GM12878 (cell line): ENCODE data around the gene SNAPIN. TPM values are rescaled to one million over a fixed set of nuclear protein-coding genes. Genes with fewer than 3 reads are reported as not detected.

Source experiments
- ATAC-seq: fragments of 200-7000 bp; cut with Tn5 transposase; 3 replicates; pipeline ENCODE4 v1.9.1; 2020; ENCODE audit warnings: mild to moderate bottlenecking, moderate library complexity
- BruUV-seq: library from RNA; stranded (reverse); fragments of 400-500 nt; replicated peaks from 2 replicates; lab custom pipeline; 2021; lab: Mats Ljungman, UMichigan
- CTCF ChIA-PET: fragments of 300-600 bp; sonication (Branson Sonifier 250); formaldehyde crosslinking; extraction: SDS; loops from one replicate; lab custom pipeline; 2021; ENCODE audit warnings: inconsistent platforms; lab: Yijun Ruan, JAX
- POLR2A ChIA-PET: fragments of 350-600 bp; formaldehyde crosslinking; extraction: SDS; loops from one replicate; lab custom pipeline; 2021; ENCODE audit warnings: inconsistent platforms; lab: Charles Lee
- RAD21 ChIA-PET: fragments of 300-600 bp; sonication (Branson Sonifier 250); formaldehyde crosslinking; loops from one replicate; lab custom pipeline; 2023; ENCODE audit warnings: antibody characterized with exemption; ENCODE audit not compliant: unreplicated experiment; lab: Charles Lee
- SMC1A ChIA-PET: fragments of 300-600 bp; sonication (Branson Sonifier 250); formaldehyde crosslinking; loops from one replicate; lab custom pipeline; 2023; ENCODE audit not compliant: unreplicated experiment, uncharacterized antibody; lab: Charles Lee
- DNase-seq: peaks from one replicate; pipeline ENCODE4 v3.0.0-alpha.2; 2011; ENCODE audit warnings: low read depth, low spot score
- FAIRE-seq: peaks from 3 replicates; lab custom pipeline; 2011; peaks lifted over from hg19 to GRCh38; lab: Jason Lieb, UNC
- H2AFZ ChIP-seq: 2 replicates; pipeline ENCODE4 v1.6.0; 2011; ENCODE audit warnings: low read depth, low read length, control low read depth; ENCODE audit not compliant: control insufficient read depth
- H3K27ac ChIP-seq: 2 replicates; pipeline ENCODE4 v1.5.1; 2011; ENCODE audit warnings: control low read depth; ENCODE audit not compliant: control insufficient read depth, insufficient read depth
- H3K27me3 ChIP-seq, 2 experiments: replicated peaks in 1 of 2; 2 replicates each; pipeline versions ENCODE4 v1.6.0 to v1.6.1; 2011; ENCODE audit warnings: low read length in 1 of 2; ENCODE audit not compliant: control insufficient read depth in 2 of 2, insufficient read depth in 2 of 2
- H3K36me3 ChIP-seq, 2 experiments: 2 replicates each; pipeline ENCODE4 v1.5.1; 2011; ENCODE audit warnings: low read length in 1 of 2; ENCODE audit not compliant: control insufficient read depth in 2 of 2, insufficient read depth in 2 of 2
- H3K4me1 ChIP-seq: 2 replicates; pipeline ENCODE4 v1.6.1; 2011; ENCODE audit warnings: mild to moderate bottlenecking, low read length, moderate library complexity, mixed read lengths; ENCODE audit not compliant: control insufficient read depth, insufficient read depth
- H3K4me2 ChIP-seq: 2 replicates; pipeline ENCODE4 v1.6.0; 2011; ENCODE audit warnings: control low read depth; ENCODE audit not compliant: control insufficient read depth, insufficient read depth
- H3K4me3 ChIP-seq: fragments of 200-600 bp; sonication (generic); 2 replicates; pipeline ENCODE4 v1.5.1; 2016
- H3K79me2 ChIP-seq: 2 replicates; pipeline ENCODE4 v1.6.0; 2011; ENCODE audit warnings: low read length; ENCODE audit not compliant: control insufficient read depth, insufficient read depth
- H3K9ac ChIP-seq: 2 replicates; pipeline ENCODE4 v1.8.0; 2011; ENCODE audit warnings: low read length, control low read depth, mixed read lengths; ENCODE audit not compliant: control insufficient read depth, insufficient read depth
- H3K9me3 ChIP-seq: replicated peaks from 3 replicates; pipeline ENCODE4 v1.5.1; 2011; ENCODE audit warnings: mild to moderate bottlenecking, low read length; ENCODE audit not compliant: control insufficient read depth, insufficient read depth
- H4K20me1 ChIP-seq: 2 replicates; pipeline ENCODE4 v1.6.0; 2011; ENCODE audit not compliant: control insufficient read depth, insufficient read depth
- ASH2L ChIP-seq: fragments of 300-600, 200-600 bp; sonication (generic); IDR thresholded peaks from 2 replicates; pipeline ENCODE4 v1.6.1; 2017; ENCODE audit warnings: low read depth, mild to moderate bottlenecking, borderline replicate concordance
- CHD4 ChIP-seq: fragments of 200-600 bp; sonication (generic); IDR thresholded peaks from 2 replicates; pipeline ENCODE4 v1.6.1; 2016; ENCODE audit warnings: mild to moderate bottlenecking
- EGR1 ChIP-seq, 2 experiments: IDR thresholded peaks; 1 replicate in 1 of 2; 2 replicates in 1 of 2; pipeline ENCODE4 v1.6.1; 2011 to 2012; ENCODE audit warnings: low read depth in 2 of 2, low read length in 2 of 2, borderline replicate concordance in 1 of 2, mild to moderate bottlenecking in 1 of 2, moderate library complexity in 1 of 2
- EP300 ChIP-seq, 2 experiments: fragments of 150-350 bp in 1 of 2; IDR thresholded peaks; 2 replicates each; pipeline ENCODE4 v1.6.1; 2011 to 2012; ENCODE audit warnings: low read depth in 2 of 2, low read length in 2 of 2, borderline replicate concordance in 1 of 2, improper control_type of control experiment in 1 of 2, inconsistent platforms in 1 of 2; ENCODE audit not compliant: control insufficient read depth in 1 of 2
- IRF5 ChIP-seq: fragments of 450-650 bp; IDR thresholded peaks from 2 replicates; pipeline ENCODE4 v1.6.1; 2017; ENCODE audit warnings: borderline replicate concordance
- JUNB ChIP-seq: IDR thresholded peaks from 2 replicates; pipeline ENCODE4 v1.6.1; 2016; ENCODE audit warnings: antibody characterized with exemption, mild to moderate bottlenecking
- MAX ChIP-seq: IDR thresholded peaks from 2 replicates; pipeline ENCODE4 v1.6.1; 2012; ENCODE audit warnings: low read depth, low read length, improper control_type of control experiment
- MEF2A ChIP-seq: IDR thresholded peaks from 2 replicates; pipeline ENCODE4 v1.6.1; 2011; ENCODE audit warnings: low read depth, mild to moderate bottlenecking, low read length, moderate library complexity; ENCODE audit not compliant: insufficient read depth
- MEF2B ChIP-seq: fragments of 450-650 bp; IDR thresholded peaks from 2 replicates; pipeline ENCODE4 v1.6.1; 2018; ENCODE audit warnings: mild to moderate bottlenecking, moderate library complexity; ENCODE audit not compliant: partially characterized antibody, poor library complexity, severe bottlenecking
- PBX3 ChIP-seq: IDR thresholded peaks from 2 replicates; pipeline ENCODE4 v1.6.1; 2011; ENCODE audit warnings: mild to moderate bottlenecking, low read depth, low read length, moderate library complexity; ENCODE audit not compliant: insufficient replicate concordance
- SMC3 ChIP-seq: IDR thresholded peaks from 2 replicates; pipeline ENCODE4 v1.6.1; 2011; ENCODE audit warnings: low read length, improper control_type of control experiment, borderline replicate concordance
- TCF12 ChIP-seq: IDR thresholded peaks from 2 replicates; pipeline ENCODE4 v1.6.1; 2011; ENCODE audit warnings: low read depth, mild to moderate bottlenecking, low read length
- TCF3 ChIP-seq: IDR thresholded peaks from 2 replicates; pipeline ENCODE4 v1.6.1; 2012; ENCODE audit warnings: low read depth, mild to moderate bottlenecking, low read length, borderline replicate concordance; ENCODE audit not compliant: insufficient read depth
- YBX1 ChIP-seq: fragments of 450-650 bp; IDR thresholded peaks from 2 replicates; pipeline ENCODE4 v1.6.1; 2016; ENCODE audit warnings: antibody characterized with exemption
- WGBS: methylation state at CpG from one replicate; pipeline ENCODE4 v1.1.6; 2016; ENCODE audit warnings: low lambda C conversion rate; ENCODE audit not compliant: insufficient replicate concordance, insufficient coverage; ENCODE audit errors: missing lambda C conversion rate; 5-methylcytosine and 5-hydroxymethylcytosine counted together
- in situ Hi-C: fragments of 300-500 bp; cut with MboI; formaldehyde crosslinking; loops from 9 replicates; pipeline ENCODE4 v1.14.3; 2018; ENCODE audit warnings: mixed read lengths
- intact Hi-C: fragments of 100-400 bp; cut with micrococcal nuclease; formaldehyde crosslinking; loops from one replicate; pipeline ENCODE4 v1.14.2; 2022; ENCODE audit not compliant: unreplicated experiment
- polyA plus RNA-seq, 11 experiments: library from polyadenylated mRNA; depleted of rRNA in 4 of 11; unstranded in 6 of 11; stranded (reverse) in 5 of 11; fragments of >200 nt; fragmentation: Nextera tagmentation in 4 of 11; fragmentation: Illumina TruSeq in 1 of 11; extraction: Ambion mirVana in 4 of 11; extraction: Trizol in 1 of 11; gene quantifications; 1 replicate in 1 of 11; 2 replicates in 10 of 11; pipeline versions ENCODE4 v1.2.1 to v1.2.3, GENCODE V29; 2011 to 2016; ENCODE audit warnings: inconsistent platforms in 2 of 11, missing spikeins in 2 of 11, low read depth in 1 of 11
- total RNA-seq, 4 experiments: library from RNA; depleted of rRNA in 3 of 4; stranded (reverse); fragments of >200 nt in 3 of 4; fragmentation: Illumina TruSeq in 1 of 4; extraction: Trizol in 1 of 4; gene quantifications; 2 replicates each; pipeline versions ENCODE4 v1.2.1 to v1.2.3, GENCODE V29; 2013 to 2021

Gene SNAPIN
- total and polyA plus RNA-seq, 10 of the 15 experiments (the other 5 are each of a cell fraction or from before 2014, with no cell fraction given), result 12.4 to 78.1 (median 38.6) TPM

DNA sequence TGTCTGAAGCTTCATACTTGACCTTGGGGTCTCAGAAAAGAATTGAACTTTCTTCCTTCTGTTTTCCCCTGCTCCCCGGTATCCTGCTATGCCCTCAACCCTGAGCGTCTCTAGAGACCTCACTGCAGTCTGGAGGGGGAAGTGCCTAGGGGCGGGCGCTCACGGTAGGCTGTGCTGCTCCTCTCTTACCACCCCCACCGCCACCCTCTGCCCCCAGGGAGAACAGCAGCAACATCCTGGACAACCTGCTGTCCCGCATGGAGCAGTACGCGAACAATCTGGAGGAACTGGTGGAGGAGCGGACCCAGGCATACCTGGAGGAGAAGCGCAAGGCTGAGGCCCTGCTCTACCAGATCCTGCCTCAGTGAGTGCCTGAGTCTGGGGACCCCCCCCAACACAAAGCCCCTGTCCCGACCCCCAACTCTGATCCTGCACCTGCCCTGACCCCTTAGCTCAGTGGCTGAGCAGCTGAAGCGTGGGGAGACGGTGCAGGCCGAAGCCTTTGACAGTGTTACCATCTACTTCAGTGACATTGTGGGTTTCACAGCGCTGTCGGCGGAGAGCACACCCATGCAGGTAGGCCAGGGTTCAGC, 30.3 kb downstream of the SNAPIN start:
- Histone ChIP-seq H3K9ac (no peak overlapping the region), H3K79me2 (no peaks in the 10 kb centered on the region), H3K4me1 (no peaks in the 10 kb centered on the region), H3K4me2 (no peak overlapping the region), H4K20me1 (no peaks in the 10 kb centered on the region), H3K36me3 (no peaks in the 10 kb centered on the region), H3K27ac (no peak overlapping the region), H3K9me3 (no peaks in the 10 kb centered on the region), H3K4me3 (no peak overlapping the region), H2AFZ (no peak overlapping the region), H3K27me3 (peaks cover 0 to 2% of the 10 kb centered on the region in 2 experiments; a peak in 2 of 4 replicates)
- TF ChIP-seq MAX (no peak), ASH2L (no peak), CHD4 (no peak), EGR1 (IDR thresholded peaks at IDR 0.05; ENCODE audit: borderline replicate concordance in 1 of 2, low read depth in 2 of 2, low read length in 2 of 2) (no peak), IRF5 (no peak), YBX1 (no peak), JUNB (no peak), EP300 (IDR thresholded peaks at IDR 0.05; ENCODE audit: borderline replicate concordance in 1 of 2, control insufficient read depth in 1 of 2, low read depth in 2 of 2, low read length in 2 of 2) (no peak), MEF2B (no peak), TCF12 (no peak), MEF2A (no peak), PBX3 (no peak), SMC3 (no peak), TCF3 (no peak)
- no TSS peak for BruUV-seq
- ChIA-PET RAD21 (interaction anchor here (0.6 to 1.1 kb wide), 2 partner anchors 239 to 297 kb away, joined by 3 to 4 read pairs; partner anchors contain the start of gene RAB13), SMC1A (interaction anchor here (0.6 kb wide), 1 partner anchor 87 kb away, joined by 3 read pairs; no protein-coding TSS in a partner anchor), POLR2A (interaction anchor here (0.6 kb wide), 1 partner anchor 75 kb away, joined by 3 read pairs; no protein-coding TSS in a partner anchor), CTCF (interaction anchor here (1.4 kb wide), 1 partner anchor 297 kb away, joined by 4 read pairs; the partner anchor contains the start of gene RAB13)
- intact Hi-C loops (no loop called here), in situ Hi-C loops (no loop called here)
- no peak for ATAC-seq
- DNase-seq, result no peak
- no peak for FAIRE-seq
- 51% methylated on average over 18 of the region's 18 CpGs for WGBS
